ENCODE results near the gene NOS1AP.

GRCh38 chr1:162087111-162087510 is 17.6 kb downstream of the NOS1AP start:
- no peak for TF ChIP-seq POLR2AphosphoS5 (IDR thresholded peaks at IDR 0.05; ENCODE audit: low read depth, low read length)
- TF ChIP-seq TAF1 (IDR thresholded peaks at IDR 0.05; ENCODE audit: borderline replicate concordance, low read depth, low read length), result no peak
- TF ChIP-seq POLR2A (IDR thresholded peaks at IDR 0.05; ENCODE audit: low read depth, low read length), result no peak
